SK-N-SH treated with all-trans-retinoic acid at 6 μM for 48 hours (cell line): Measurements from ENCODE around the gene RGS10.
"Not testable (repeated sequence)": the region's sequence is repeated elsewhere in the genome, so short reads cannot be mapped to it uniquely, and the experiment has no call there.

Experiments
- ATAC-seq: fragments of 200-7000 bp; cut with Tn5 transposase; 3 replicates; pipeline ENCODE4 v1.9.1; 2020; ENCODE audit warnings: mild to moderate bottlenecking, moderate library complexity
- CREB5 ChIP-seq: fragments of 250-450 bp; sonication (Bioruptor Pico); IDR thresholded peaks from 2 replicates; pipeline ENCODE4 v1.5.1; 2020; ENCODE audit warnings: low read depth, mild to moderate bottlenecking, moderate library complexity
- CSDC2 ChIP-seq: fragments of 250-450 bp; sonication (Bioruptor Pico); IDR thresholded peaks from 2 replicates; pipeline ENCODE4 v1.5.0; 2020; ENCODE audit warnings: mild to moderate bottlenecking, moderate library complexity
- CSRNP3 ChIP-seq: fragments of 250-450 bp; sonication (Bioruptor Pico); IDR thresholded peaks from 2 replicates; pipeline ENCODE4 v1.5.1; 2021; ENCODE audit warnings: mild to moderate bottlenecking, moderate library complexity
- ESRRG ChIP-seq: fragments of 250-450 bp; sonication (Bioruptor Pico); IDR thresholded peaks from 2 replicates; pipeline ENCODE4 v1.6.1; 2021; ENCODE audit warnings: mild to moderate bottlenecking
- GLIS3 ChIP-seq: fragments of 250-450 bp; sonication (Bioruptor Pico); IDR thresholded peaks from 2 replicates; pipeline ENCODE4 v1.5.0; 2020; ENCODE audit warnings: mild to moderate bottlenecking, moderate library complexity
- ISL1 ChIP-seq: fragments of 250-450 bp; sonication (Bioruptor Pico); IDR thresholded peaks from 2 replicates; pipeline ENCODE4 v2.1.2; 2022; ENCODE audit warnings: mild to moderate bottlenecking, moderate library complexity
- OSR1 ChIP-seq: fragments of 250-450 bp; sonication (Bioruptor Pico); IDR thresholded peaks from 2 replicates; pipeline ENCODE4 v1.8.0; 2022; ENCODE audit warnings: moderate library complexity, mild to moderate bottlenecking, inconsistent platforms
- PATZ1 ChIP-seq: fragments of 250-450 bp; sonication (Bioruptor Pico); IDR thresholded peaks from 2 replicates; pipeline ENCODE4 v1.8.0; 2020; ENCODE audit warnings: mild to moderate bottlenecking, moderate library complexity, borderline replicate concordance
- POU6F1 ChIP-seq: fragments of 250-450 bp; sonication (Bioruptor Pico); IDR thresholded peaks from 2 replicates; pipeline ENCODE4 v1.8.0; 2021; ENCODE audit warnings: low read depth, mild to moderate bottlenecking, moderate library complexity, borderline replicate concordance
- PPARA ChIP-seq: fragments of 250-450 bp; sonication (Bioruptor Pico); IDR thresholded peaks from 2 replicates; pipeline ENCODE4 v1.5.0; 2020; ENCODE audit warnings: mild to moderate bottlenecking, borderline replicate concordance
- RARB ChIP-seq: fragments of 250-450 bp; sonication (Bioruptor Pico); IDR thresholded peaks from 2 replicates; pipeline ENCODE4 v1.8.0; 2021; ENCODE audit warnings: mild to moderate bottlenecking, moderate library complexity
- SNAI2 ChIP-seq: fragments of 250-450 bp; sonication (Bioruptor Pico); IDR thresholded peaks from 2 replicates; pipeline ENCODE4 v1.5.0; 2020; ENCODE audit warnings: mild to moderate bottlenecking, moderate library complexity
- TCF4 ChIP-seq: fragments of 250-450 bp; sonication (Bioruptor Pico); IDR thresholded peaks from 2 replicates; pipeline ENCODE4 v1.8.0; 2021; ENCODE audit warnings: mild to moderate bottlenecking, moderate library complexity, borderline replicate concordance
- TOX ChIP-seq: fragments of 250-450 bp; sonication (Bioruptor Pico); IDR thresholded peaks from 2 replicates; pipeline ENCODE4 v1.8.0; 2021; ENCODE audit warnings: mild to moderate bottlenecking, moderate library complexity, borderline replicate concordance
- ZC3H10 ChIP-seq: fragments of 250-450 bp; sonication (Bioruptor Pico); IDR thresholded peaks from 2 replicates; pipeline ENCODE4 v1.5.1; 2021; ENCODE audit warnings: mild to moderate bottlenecking, moderate library complexity
- ZFP3 ChIP-seq: fragments of 250-450 bp; sonication (Bioruptor Pico); IDR thresholded peaks from 2 replicates; pipeline ENCODE4 v1.5.0; 2020; ENCODE audit warnings: mild to moderate bottlenecking, moderate library complexity
- ZFP30 ChIP-seq: fragments of 450-650 bp; formaldehyde crosslinking; IDR thresholded peaks from 2 replicates; pipeline ENCODE4 v1.5.0; 2022; ENCODE audit warnings: mild to moderate bottlenecking, moderate library complexity
- ZNF565 ChIP-seq: fragments of 450-650 bp; formaldehyde crosslinking; conservative IDR thresholded peaks from 2 replicates; pipeline ENCODE4 v1.5.0; 2020; ENCODE audit warnings: low read depth, mild to moderate bottlenecking, moderate library complexity
- ZNF70 ChIP-seq: fragments of 450-650 bp; formaldehyde crosslinking; IDR thresholded peaks from 2 replicates; pipeline ENCODE4 v1.5.0; 2020; ENCODE audit warnings: mild to moderate bottlenecking, moderate library complexity
- ZNF8 ChIP-seq: fragments of 450-650 bp; formaldehyde crosslinking; IDR thresholded peaks from 2 replicates; pipeline ENCODE4 v1.5.0; 2020; ENCODE audit warnings: mild to moderate bottlenecking, moderate library complexity
- TF ChIP-seq, protein P1 (sequence below): fragments of 250-450 bp; sonication (Bioruptor Pico); IDR thresholded peaks from 2 replicates; pipeline ENCODE4 v1.5.0; 2020; ENCODE audit warnings: mild to moderate bottlenecking, moderate library complexity

RGS10 gene

DNA sequence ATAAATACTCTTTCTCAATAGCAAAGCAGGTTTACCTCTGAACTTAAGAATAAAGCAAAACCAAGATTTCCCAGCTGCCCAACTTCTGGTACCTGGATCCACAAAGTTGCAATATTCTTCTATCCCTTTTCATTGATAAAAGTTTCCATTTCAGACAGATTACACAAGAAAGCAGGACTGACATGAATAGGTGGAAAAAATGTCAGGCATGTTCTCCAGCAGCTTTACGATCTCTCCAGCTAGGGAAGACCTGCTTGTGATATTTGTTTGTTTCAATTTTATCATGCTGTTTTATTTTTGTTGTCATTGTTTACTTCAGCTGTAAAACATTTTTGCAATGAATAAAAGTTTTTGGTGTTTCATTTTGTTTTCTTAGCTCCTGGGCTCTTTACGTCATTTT is 9.0 kb downstream of the RGS10 start:
- no peak for TF ChIP-seq ZFP30
- no peak for TF ChIP-seq ESRRG
- TF ChIP-seq ZNF70 (CRISPR knock-in tag): no peak
- no peak for TF ChIP-seq ZNF8 (CRISPR knock-in tag)
- no peak for TF ChIP-seq PATZ1 (CRISPR knock-in tag)
- no peak for TF ChIP-seq TCF4 (CRISPR knock-in tag)
- TF ChIP-seq CSRNP3 (CRISPR knock-in tag): no peak
- TF ChIP-seq POU6F1 (CRISPR knock-in tag): no peak
- TF ChIP-seq RARB (CRISPR knock-in tag): no peak
- no peak for TF ChIP-seq ZNF565 (CRISPR knock-in tag)
- TF ChIP-seq, protein P1, sequence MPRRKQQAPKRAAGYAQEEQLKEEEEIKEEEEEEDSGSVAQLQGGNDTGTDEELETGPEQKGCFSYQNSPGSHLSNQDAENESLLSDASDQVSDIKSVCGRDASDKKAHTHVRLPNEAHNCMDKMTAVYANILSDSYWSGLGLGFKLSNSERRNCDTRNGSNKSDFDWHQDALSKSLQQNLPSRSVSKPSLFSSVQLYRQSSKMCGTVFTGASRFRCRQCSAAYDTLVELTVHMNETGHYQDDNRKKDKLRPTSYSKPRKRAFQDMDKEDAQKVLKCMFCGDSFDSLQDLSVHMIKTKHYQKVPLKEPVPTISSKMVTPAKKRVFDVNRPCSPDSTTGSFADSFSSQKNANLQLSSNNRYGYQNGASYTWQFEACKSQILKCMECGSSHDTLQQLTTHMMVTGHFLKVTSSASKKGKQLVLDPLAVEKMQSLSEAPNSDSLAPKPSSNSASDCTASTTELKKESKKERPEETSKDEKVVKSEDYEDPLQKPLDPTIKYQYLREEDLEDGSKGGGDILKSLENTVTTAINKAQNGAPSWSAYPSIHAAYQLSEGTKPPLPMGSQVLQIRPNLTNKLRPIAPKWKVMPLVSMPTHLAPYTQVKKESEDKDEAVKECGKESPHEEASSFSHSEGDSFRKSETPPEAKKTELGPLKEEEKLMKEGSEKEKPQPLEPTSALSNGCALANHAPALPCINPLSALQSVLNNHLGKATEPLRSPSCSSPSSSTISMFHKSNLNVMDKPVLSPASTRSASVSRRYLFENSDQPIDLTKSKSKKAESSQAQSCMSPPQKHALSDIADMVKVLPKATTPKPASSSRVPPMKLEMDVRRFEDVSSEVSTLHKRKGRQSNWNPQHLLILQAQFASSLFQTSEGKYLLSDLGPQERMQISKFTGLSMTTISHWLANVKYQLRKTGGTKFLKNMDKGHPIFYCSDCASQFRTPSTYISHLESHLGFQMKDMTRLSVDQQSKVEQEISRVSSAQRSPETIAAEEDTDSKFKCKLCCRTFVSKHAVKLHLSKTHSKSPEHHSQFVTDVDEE (CRISPR knock-in tag): no peak
- TF ChIP-seq CREB5 (CRISPR knock-in tag): no peak
- TF ChIP-seq PPARA (CRISPR knock-in tag): no peak
- TF ChIP-seq OSR1: no peak
- no peak for TF ChIP-seq ZC3H10 (CRISPR knock-in tag)
- ATAC-seq: no peak

DNA sequence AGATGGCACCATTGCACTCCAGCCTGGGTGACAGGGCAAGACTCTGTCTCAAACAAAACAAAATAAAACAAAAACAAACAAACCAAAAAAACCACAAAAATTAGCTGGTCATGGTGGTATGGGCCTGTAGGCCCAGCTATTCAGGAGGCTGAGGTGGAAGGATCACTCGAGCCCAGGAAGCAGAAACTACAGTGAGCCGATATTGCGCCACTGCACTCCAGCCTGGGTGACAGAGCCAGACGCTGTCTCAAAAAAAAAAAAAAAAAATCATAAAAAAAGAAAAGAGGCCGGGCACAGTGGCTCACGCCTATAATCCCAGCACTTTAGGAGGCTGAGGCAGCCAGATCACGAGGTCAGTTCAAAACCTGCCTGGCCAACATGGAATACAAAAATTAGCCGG is 9.7 kb downstream of the RGS10 start:
- not testable (repeated sequence) for ATAC-seq

DNA sequence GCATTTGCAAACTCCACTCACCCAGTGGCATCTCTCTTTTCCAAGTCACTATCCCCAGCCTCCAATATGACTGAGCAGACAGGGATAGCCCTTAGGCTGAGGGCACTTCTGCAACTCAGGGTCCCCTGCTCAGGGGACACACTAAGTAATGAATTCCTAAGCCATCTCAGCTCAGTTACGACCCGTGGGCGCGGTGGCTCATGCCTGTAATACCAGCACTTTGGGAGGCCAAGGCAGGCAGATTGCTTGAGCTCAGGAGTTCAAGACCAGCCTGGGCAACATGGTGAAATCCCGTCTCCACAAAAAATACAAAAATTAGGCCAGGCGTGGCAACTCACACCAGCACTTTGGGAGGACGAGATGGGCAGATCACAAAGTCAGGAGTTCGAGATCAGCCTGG is 10.3 kb downstream of the RGS10 start:
- not testable (repeated sequence) for ATAC-seq

GRCh38 chr10:119531067-119531466 is 11.5 kb downstream of the RGS10 start:
- ATAC-seq: peak; percentile 71
- TF ChIP-seq TCF4 (CRISPR knock-in tag): no peak
- TF ChIP-seq SNAI2 (CRISPR knock-in tag): 0 out of 2 replicates have a peak, but pooled peaks have one; percentile 54
- TF ChIP-seq ISL1 (CRISPR knock-in tag): peak; percentile 94
- TF ChIP-seq RARB (CRISPR knock-in tag): no peak
- TF ChIP-seq ZNF70 (CRISPR knock-in tag): no peak
- 0 out of 2 replicates have a peak, but pooled peaks have one; percentile 56 for TF ChIP-seq CSRNP3 (CRISPR knock-in tag)
- peak; percentile 69; the same call in 1 of the 2 replicates for TF ChIP-seq CSDC2 (CRISPR knock-in tag)
- TF ChIP-seq PATZ1 (CRISPR knock-in tag): no peak
- TF ChIP-seq ZFP3 (CRISPR knock-in tag): no peak
- no peak for TF ChIP-seq GLIS3 (CRISPR knock-in tag)
- TF ChIP-seq ZC3H10 (CRISPR knock-in tag): peak; percentile 93
- peak; percentile 40; the same call in 1 of the 2 replicates for TF ChIP-seq TOX (CRISPR knock-in tag)
- TF ChIP-seq, protein P1 (CRISPR knock-in tag): no peak
